OCI-LY7 (cell line): Measurements from ENCODE around the gene RPS5. TPM values are rescaled to one million over a fixed set of nuclear protein-coding genes. Genes with fewer than 3 reads are reported as not detected.

Source experiments
- BruUV-seq: library from RNA; stranded (reverse); fragments of 400-500 nt; replicated peaks from 2 replicates; lab custom pipeline; 2021; lab: Mats Ljungman, UMichigan
- CTCF ChIA-PET: fragments of 300-600 bp; sonication (Branson Sonifier 250); formaldehyde crosslinking; loops from one replicate; lab custom pipeline; 2022; ENCODE audit warnings: antibody characterized with exemption; ENCODE audit not compliant: unreplicated experiment; lab: Charles Lee
- POLR2A ChIA-PET: fragments of 300-600 bp; sonication (Branson Sonifier 250); formaldehyde crosslinking; loops from one replicate; lab custom pipeline; 2022; ENCODE audit warnings: antibody characterized with exemption; lab: Charles Lee
- DNase-seq: peaks from one replicate; pipeline ENCODE4 v3.0.0-alpha.2; 2015; ENCODE audit warnings: low spot score
- H2AFZ ChIP-seq: fragments of 200-600 bp; sonication (generic), shearing (Covaris generic); 2 replicates; pipeline ENCODE4 v1.6.1; 2014; ENCODE audit warnings: mild to moderate bottlenecking, antibody characterized with exemption, low read length, moderate library complexity
- H3K27ac ChIP-seq: fragments of 200-600 bp; sonication (generic); 2 replicates; pipeline ENCODE4 v1.5.1; 2014; ENCODE audit warnings: mixed run types, low read depth, mild to moderate bottlenecking, moderate library complexity, low read length, inconsistent platforms; ENCODE audit not compliant: poor library complexity, severe bottlenecking
- H3K36me3 ChIP-seq: fragments of 200-600 bp; sonication (generic); 2 replicates; pipeline ENCODE4 v1.6.1; 2014; ENCODE audit warnings: mild to moderate bottlenecking, antibody characterized with exemption, low read length, moderate library complexity, mixed read lengths; ENCODE audit not compliant: insufficient read depth
- H3K4me1 ChIP-seq: fragments of 200-600 bp; sonication (generic); 2 replicates; pipeline ENCODE4 v1.5.1; 2014; ENCODE audit warnings: mild to moderate bottlenecking, low read length; ENCODE audit not compliant: insufficient read depth, poor library complexity, severe bottlenecking
- H3K4me2 ChIP-seq: fragments of 200-600 bp; sonication (generic); 2 replicates; pipeline ENCODE4 v1.6.1; 2014; ENCODE audit warnings: mild to moderate bottlenecking, low read length
- H3K4me3 ChIP-seq: fragments of 200-600 bp; sonication (generic); 2 replicates; pipeline ENCODE4 v1.5.1; 2014; ENCODE audit warnings: mild to moderate bottlenecking, low read depth, low read length; ENCODE audit not compliant: poor library complexity, severe bottlenecking
- H3K79me2 ChIP-seq: fragments of 200-600 bp; sonication (generic); 2 replicates; pipeline ENCODE4 v1.6.1; 2016; ENCODE audit warnings: low read depth, mild to moderate bottlenecking, low read length, moderate library complexity, mixed read lengths; ENCODE audit not compliant: insufficient read depth
- H3K9me2 ChIP-seq: fragments of 200-600 bp; sonication (generic); 2 replicates; pipeline ENCODE4 v1.6.1; 2016; ENCODE audit warnings: mild to moderate bottlenecking, low read length, mixed read lengths; ENCODE audit not compliant: insufficient read depth
- H3K9me3 ChIP-seq: fragments of 200-600 bp; sonication (generic); 2 replicates; pipeline ENCODE4 v1.6.1; 2014; ENCODE audit warnings: mild to moderate bottlenecking, mixed run types, low read length, mixed read lengths
- H4K20me1 ChIP-seq: fragments of 200-600 bp; sonication (generic); 2 replicates; pipeline ENCODE4 v1.6.1; 2014; ENCODE audit warnings: mild to moderate bottlenecking, antibody characterized with exemption, low read length, moderate library complexity, mixed read lengths; ENCODE audit not compliant: insufficient read depth
- CTCF ChIP-seq: fragments of 200-600 bp; sonication (generic); conservative IDR thresholded peaks from 2 replicates; pipeline ENCODE4 v1.5.1; 2014; ENCODE audit warnings: mild to moderate bottlenecking, antibody characterized with exemption, low read length, moderate library complexity, mixed read lengths
- EZH2phosphoT487 ChIP-seq: fragments of 200-600 bp; sonication (generic); IDR thresholded peaks from 2 replicates; pipeline ENCODE4 v1.6.1; 2018; ENCODE audit warnings: low read depth, borderline replicate concordance, mild to moderate bottlenecking, mixed run types, antibody characterized with exemption, low read length, moderate library complexity, mixed read lengths
- intact Hi-C: fragments of 100-400 bp; cut with micrococcal nuclease; formaldehyde crosslinking; loops from one replicate; pipeline ENCODE4 v1.10.0; 2022; ENCODE audit not compliant: unreplicated experiment
- total RNA-seq, 2 experiments: library from RNA; depleted of rRNA in 1 of 2; stranded (reverse); fragments of >200 nt in 1 of 2; shearing (Covaris generic) in 1 of 2; gene quantifications; 2 replicates each; pipeline ENCODE4 v1.2.3, GENCODE V29; 2014 to 2022

Gene RPS5
- total RNA-seq, 2 experiments from 2014 or later = 1,607 to 3,333 TPM

- Histone ChIP-seq H4K20me1 (peaks cover 7% of the 10 kb centered on the region; the same call in 1 of the 2 replicates), H3K9me2 (no peaks in the 10 kb centered on the region), H3K9me3 (no peaks in the 10 kb centered on the region), H3K79me2 (peaks cover 22% of the 10 kb centered on the region), H3K4me2 (no peak overlapping the region), H3K4me1 (no peaks in the 10 kb centered on the region), H3K4me3 (no peak overlapping the region), H3K27ac (no peak overlapping the region), H2AFZ (no peak overlapping the region), H3K36me3 (peaks cover 73% of the 10 kb centered on the region)
- CTCF ChIA-PET = no interaction called here
- intact Hi-C loops = no loop called here
- no peak for DNase-seq
- no TSS peak for BruUV-seq
- TF ChIP-seq EZH2phosphoT487 (no peak), CTCF (no peak)
- POLR2A ChIA-PET = no interaction called here
Measured at GRCh38 chr19:58394821-58395219, 7.8 kb downstream of the RPS5 start.

- no peak within 1 kb of the TSS for H3K4me3 ChIP-seq
- no peak within 1 kb of the TSS for H3K4me2 ChIP-seq
- H4K20me1 ChIP-seq = peaks cover 7% of the 10 kb centered on the region; the same call in 1 of the 2 replicates
- no TSS peak for BruUV-seq
- DNase-seq = no peak
- CTCF ChIA-PET = no interaction called here
- no peak within 1 kb of the TSS for H3K27ac ChIP-seq
- intact Hi-C loops = no loop called here
- peaks cover 67% of the 10 kb centered on the region for H3K36me3 ChIP-seq
- H3K9me2 ChIP-seq = no peaks in the 10 kb centered on the region
- H3K4me1 ChIP-seq = no peaks in the 10 kb centered on the region
- H2AFZ ChIP-seq = no peak within 1 kb of the TSS
- POLR2A ChIA-PET = no interaction called here
- peaks cover 16% of the 10 kb centered on the region for H3K79me2 ChIP-seq
- TF ChIP-seq EZH2phosphoT487 (no peak), CTCF (no peak)
- no peaks in the 10 kb centered on the region for H3K9me3 ChIP-seq
Measured at GRCh38 chr19:58395220-58395978, 8.3 kb downstream of the RPS5 start, which contains the start of gene RNF225. RNF225 (plus strand) TSS chr19:58395656; CDS start chr19:58396090, 434 bp downstream.
